Transverse colon (tissue), 4 donors: Measurements from ENCODE around the gene HPCAL1. TPM values are rescaled to one million over a fixed set of nuclear protein-coding genes. Genes with fewer than 3 reads are reported as not detected.
A peak's percentile ranks its signal among the peaks of the same experiment; 100 is the strongest.

Experiments used
- DNase-seq: peaks from one replicate; pipeline ENCODE4 v3.0.0-alpha.2; 2019
- H3K27ac ChIP-seq, 4 donors: fragments of 200-600 bp; sonication (generic); 2 replicates each; pipeline ENCODE4 v1.5.1; 2016 to 2018; ENCODE audit warnings: inconsistent platforms in 4 of 4
- H3K27me3 ChIP-seq: fragments of 200-600 bp; sonication (generic); 2 replicates; pipeline ENCODE4 v1.5.1; 2017; ENCODE audit warnings: inconsistent platforms
- H3K36me3 ChIP-seq, 4 donors: fragments of 200-600 bp; sonication (generic); 2 replicates each; pipeline ENCODE4 v1.5.1; 2017 to 2019; ENCODE audit warnings: inconsistent platforms in 4 of 4
- H3K4me1 ChIP-seq, 4 donors: fragments of 200-600 bp; sonication (generic); 2 replicates each; pipeline ENCODE4 v1.5.1; 2017 to 2020; ENCODE audit warnings: inconsistent platforms in 4 of 4
- H3K4me3 ChIP-seq, 4 donors: fragments of 200-600 bp; sonication (generic); 1 replicate in 1 of 4; 2 replicates in 3 of 4; pipeline versions ENCODE4 v1.5.1 to v1.6.1; 2017 to 2019; ENCODE audit warnings: inconsistent platforms in 4 of 4
- H3K9me3 ChIP-seq, 2 donors: fragments of 200-600 bp; sonication (generic); 2 replicates each; pipeline ENCODE4 v1.5.1; 2017 to 2019; ENCODE audit warnings: inconsistent platforms in 2 of 2
- EP300 ChIP-seq: sonication (generic); formaldehyde crosslinking; IDR thresholded peaks from one replicate; pipeline ENCODE4 v1.6.1; 2017; ENCODE audit warnings: antibody characterized with exemption, low read depth
- POLR2A ChIP-seq: fragments of 450-650 bp; IDR thresholded peaks from one replicate; pipeline ENCODE4 v1.6.1; 2016; ENCODE audit warnings: antibody characterized with exemption, mild to moderate bottlenecking, moderate library complexity
- POLR2AphosphoS5 ChIP-seq, 3 donors: sonication (generic); formaldehyde crosslinking; IDR thresholded peaks; one replicate each; pipeline ENCODE4 v1.6.1; 2016; ENCODE audit warnings: antibody characterized with exemption in 3 of 3
- WGBS, 2 donors: methylation state at CpG; one replicate each; pipeline ENCODE4 v1.1.5; 2018; ENCODE audit warnings: low coverage in 1 of 2; 5-methylcytosine and 5-hydroxymethylcytosine counted together
- in situ Hi-C, 4 donors: fragments of 200-750 bp; cut with MboI; loops; one replicate each; pipeline versions ENCODE4 v1.15.0 to v1.15.1; 2017; ENCODE audit warnings: low sequenced_read_pairs in 3 of 4, low pct_ligation_motif_present in 1 of 4, low pct_unique_long_range_greater_than_20kb in 1 of 4
- intact Hi-C: fragments of 100-400 bp; cut with DNase I; formaldehyde crosslinking; loops from one replicate; pipeline ENCODE4 v1.15.1; 2023; ENCODE audit warnings: low total_unique reads
- total RNA-seq, 4 donors: library from RNA; depleted of rRNA; stranded (reverse); fragments of >200 nt; gene quantifications; one replicate each; pipeline ENCODE4 v1.1.0, GENCODE V29; 2016
- TF ChIP-seq, protein P1 (sequence below), 5 experiments: fragments of 200-600 bp in 3 of 5; fragments of 450-650 bp in 2 of 5; sonication (generic) in 3 of 5; IDR thresholded peaks; 1 replicate in 2 of 5; 2 replicates in 3 of 5; pipeline ENCODE4 v1.5.1; 2016 to 2017; ENCODE audit warnings: antibody characterized with exemption in 5 of 5, inconsistent platforms in 3 of 5, mild to moderate bottlenecking in 2 of 5, moderate library complexity in 1 of 5

HPCAL1 gene
- total RNA-seq, 4 donors from 2014 or later: 88.9 to 221 (median 129) TPM

- DNase-seq: peak; percentile 80
- peak overlapping the region; percentile 47 to 75 (median 58) for H3K27ac ChIP-seq
- no peaks in the 10 kb centered on the region for H3K36me3 ChIP-seq
- peaks cover 0 to 31% (median 16%) of the 10 kb centered on the region in 4 donors for H3K4me1 ChIP-seq
- H3K27me3 ChIP-seq: no peaks in the 10 kb centered on the region
- no peaks in the 10 kb centered on the region for H3K9me3 ChIP-seq
- in situ Hi-C loops (no loop called here), intact Hi-C loops (no loop called here)
- WGBS, 2 donors: 57 to 83% methylated on average over 2 to 27 of the region's 34 CpGs
- H3K4me3 ChIP-seq: no peak overlapping the region
- TF ChIP-seq EP300 (peak; percentile 28), POLR2AphosphoS5 (IDR thresholded peaks at IDR 0.05) (peak; percentile 63 to 85 (median 76)), POLR2A (no peak)
- TF ChIP-seq, protein P1, sequence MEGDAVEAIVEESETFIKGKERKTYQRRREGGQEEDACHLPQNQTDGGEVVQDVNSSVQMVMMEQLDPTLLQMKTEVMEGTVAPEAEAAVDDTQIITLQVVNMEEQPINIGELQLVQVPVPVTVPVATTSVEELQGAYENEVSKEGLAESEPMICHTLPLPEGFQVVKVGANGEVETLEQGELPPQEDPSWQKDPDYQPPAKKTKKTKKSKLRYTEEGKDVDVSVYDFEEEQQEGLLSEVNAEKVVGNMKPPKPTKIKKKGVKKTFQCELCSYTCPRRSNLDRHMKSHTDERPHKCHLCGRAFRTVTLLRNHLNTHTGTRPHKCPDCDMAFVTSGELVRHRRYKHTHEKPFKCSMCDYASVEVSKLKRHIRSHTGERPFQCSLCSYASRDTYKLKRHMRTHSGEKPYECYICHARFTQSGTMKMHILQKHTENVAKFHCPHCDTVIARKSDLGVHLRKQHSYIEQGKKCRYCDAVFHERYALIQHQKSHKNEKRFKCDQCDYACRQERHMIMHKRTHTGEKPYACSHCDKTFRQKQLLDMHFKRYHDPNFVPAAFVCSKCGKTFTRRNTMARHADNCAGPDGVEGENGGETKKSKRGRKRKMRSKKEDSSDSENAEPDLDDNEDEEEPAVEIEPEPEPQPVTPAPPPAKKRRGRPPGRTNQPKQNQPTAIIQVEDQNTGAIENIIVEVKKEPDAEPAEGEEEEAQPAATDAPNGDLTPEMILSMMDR (IDR thresholded peaks at IDR 0.05): no peak
These were observed 34.9 kb upstream of the HPCAL1 start for GRCh38 chr2:10267551-10268465.

DNA sequence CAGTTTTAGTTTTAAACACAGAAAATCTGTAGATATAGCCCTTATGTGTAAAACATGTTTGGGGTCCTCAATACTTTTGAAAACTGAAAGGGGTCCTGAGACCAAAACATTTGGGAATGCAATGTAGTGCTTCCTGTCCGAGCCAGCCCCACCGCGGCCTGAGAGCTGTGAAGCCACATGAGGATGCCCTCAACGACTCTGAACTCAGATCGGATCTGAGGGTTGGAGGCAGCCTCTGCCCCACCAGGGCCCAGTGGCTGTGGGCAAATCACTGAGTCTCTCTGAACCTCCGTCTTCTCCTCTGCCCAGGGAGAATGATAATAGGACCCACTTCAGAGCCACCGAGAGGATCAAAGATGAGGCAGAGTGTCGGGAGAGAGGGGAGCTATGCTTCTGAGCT is 33.4 kb upstream of the HPCAL1 start:
- no peaks in the 10 kb centered on the region for H3K36me3 ChIP-seq
- H3K4me3 ChIP-seq: no peak overlapping the region
- H3K27me3 ChIP-seq: no peaks in the 10 kb centered on the region
- WGBS, 2 donors: 87% methylated on average over 8 of the region's 8 CpGs; no CpG with 5 or more reads in 1 of the 2 donors
- peak overlapping the region; percentile 8 to 75 (median 58) for H3K27ac ChIP-seq
- peaks cover 0 to 31% (median 16%) of the 10 kb centered on the region in 4 donors for H3K4me1 ChIP-seq
- peak; percentile 6 for DNase-seq
- TF ChIP-seq EP300 (no peak), POLR2A (no peak), POLR2AphosphoS5 (IDR thresholded peaks at IDR 0.05) (no peak)
- TF ChIP-seq, protein P1 (IDR thresholded peaks at IDR 0.05): no peak
- in situ Hi-C loops: no loop called here
- no peaks in the 10 kb centered on the region for H3K9me3 ChIP-seq
- intact Hi-C loops: no loop called here

GRCh38 chr2:10269711-10270610 is 32.7 kb upstream of the HPCAL1 start:
- intact Hi-C loops: no loop called here
- peak; percentile 42 to 66 (median 55) for TF ChIP-seq POLR2AphosphoS5 (IDR thresholded peaks at IDR 0.05)
- no peak for TF ChIP-seq EP300
- Histone ChIP-seq H3K4me1 (peaks cover 0 to 31% (median 16%) of the 10 kb centered on the region in 4 donors), H3K27ac (peak overlapping the region; percentile 43 to 75 (median 61)), H3K4me3 (no peak overlapping the region), H3K27me3 (no peaks in the 10 kb centered on the region), H3K36me3 (no peaks in the 10 kb centered on the region), H3K9me3 (no peaks in the 10 kb centered on the region)
- in situ Hi-C loops: no loop called here
- WGBS, 2 donors: 82% methylated on average over 5 to 15 of the region's 15 CpGs
- peak; percentile 68 for DNase-seq

DNA sequence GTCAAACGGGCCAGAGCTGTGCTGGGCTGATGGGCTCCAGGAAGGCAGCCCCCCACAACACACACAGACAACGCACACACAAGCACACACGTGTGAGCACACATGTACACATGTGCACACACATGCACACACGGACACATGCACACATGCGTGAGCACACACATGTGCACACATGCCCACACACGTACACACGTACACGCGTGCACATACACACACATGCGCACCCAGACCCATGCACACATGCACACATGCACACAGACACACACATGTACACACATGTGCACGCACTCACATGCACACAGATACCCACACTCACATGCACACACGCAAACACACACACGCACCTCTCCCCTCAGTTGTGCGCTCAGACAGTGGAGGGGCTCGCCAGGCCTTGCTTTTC is 31.2 kb upstream of the HPCAL1 start:
- WGBS, 2 donors: 83 to 87% methylated on average over 7 to 15 of the region's 15 CpGs
- Histone ChIP-seq H3K4me1 (peaks cover 0 to 31% (median 16%) of the 10 kb centered on the region in 4 donors), H3K27me3 (no peaks in the 10 kb centered on the region), H3K27ac (peak overlapping the region in 1 of 4 donors; percentile 57), H3K9me3 (no peaks in the 10 kb centered on the region), H3K4me3 (no peak overlapping the region), H3K36me3 (no peaks in the 10 kb centered on the region)
- intact Hi-C loops: no loop called here
- in situ Hi-C loops: no loop called here
- DNase-seq: peak; percentile 6
- TF ChIP-seq EP300 (no peak), POLR2A (no peak), POLR2AphosphoS5 (IDR thresholded peaks at IDR 0.05) (no peak)
- TF ChIP-seq, protein P1 (IDR thresholded peaks at IDR 0.05): no peak
